Endothelial cell of umbilical vein (primary cell): ENCODE data around the gene CARS1. TPM values are rescaled to one million over a fixed set of nuclear protein-coding genes. Genes with fewer than 3 reads are reported as not detected.

Experiments
- BruUV-seq: library from RNA; stranded (reverse); fragments of 400-500 nt; replicated peaks from 2 replicates; lab custom pipeline; 2021; lab: Mats Ljungman, UMichigan
- CTCF ChIA-PET: fragments of 300-600, 350-600 bp; sonication (Branson Sonifier 250); formaldehyde crosslinking; loops from one replicate; lab custom pipeline; 2021; ENCODE audit warnings: antibody characterized with exemption, inconsistent platforms; lab: Charles Lee
- POLR2A ChIA-PET: fragments of 300-600, 350-600 bp; sonication (Branson Sonifier 250); formaldehyde crosslinking; loops from one replicate; lab custom pipeline; 2021; ENCODE audit warnings: antibody characterized with exemption, inconsistent platforms; lab: Charles Lee
- DNase-seq: peaks from one replicate; pipeline ENCODE4 v3.0.0-alpha.2; 2011; ENCODE audit warnings: low read depth, low spot score
- FAIRE-seq: peaks from 2 replicates; lab custom pipeline; 2011; peaks lifted over from hg19 to GRCh38; lab: Jason Lieb, UNC
- H2AFZ ChIP-seq: 2 replicates; pipeline ENCODE4 v1.6.0; 2012; ENCODE audit warnings: low read depth, low read length, control low read depth, inconsistent platforms
- H3K27ac ChIP-seq: 2 replicates; pipeline ENCODE4 v1.5.1; 2011; ENCODE audit warnings: low read depth, mild to moderate bottlenecking, control low read depth, low read length, moderate library complexity; ENCODE audit not compliant: insufficient read depth
- H3K27me3 ChIP-seq, 2 experiments: 2 replicates each; pipeline versions ENCODE4 v1.6.0 to v1.6.1; 2011; ENCODE audit warnings: low read length in 2 of 2, mixed read lengths in 1 of 2; ENCODE audit not compliant: control insufficient read depth in 2 of 2, insufficient read depth in 2 of 2
- H3K36me3 ChIP-seq, 2 experiments: 2 replicates in 1 of 2; 3 replicates in 1 of 2; pipeline ENCODE4 v1.5.1; 2011; ENCODE audit warnings: low read length in 2 of 2, mild to moderate bottlenecking in 1 of 2, moderate library complexity in 1 of 2; ENCODE audit not compliant: control insufficient read depth in 2 of 2, insufficient read depth in 2 of 2; ENCODE audit errors: extremely low read depth in 1 of 2
- H3K4me1 ChIP-seq: 3 replicates; pipeline ENCODE4 v1.5.1; 2011; ENCODE audit warnings: mild to moderate bottlenecking, low read length; ENCODE audit not compliant: control insufficient read depth, insufficient read depth; ENCODE audit errors: extremely low read depth
- H3K4me2 ChIP-seq: 2 replicates; pipeline ENCODE4 v1.6.1; 2011; ENCODE audit warnings: low read length, control low read depth, mixed read lengths; ENCODE audit not compliant: insufficient read depth
- H3K4me3 ChIP-seq, 3 experiments: fragments of 200-600 bp in 1 of 3; sonication (generic), shearing (Covaris generic) in 1 of 3; replicated peaks in 1 of 3; 2 replicates each; pipeline ENCODE4 v1.5.1; 2011 to 2016; ENCODE audit warnings: control low read depth in 3 of 3, low read length in 3 of 3, mild to moderate bottlenecking in 2 of 3, inconsistent platforms in 1 of 3, low read depth in 1 of 3, moderate library complexity in 1 of 3; ENCODE audit not compliant: insufficient read depth in 1 of 3
- H3K79me2 ChIP-seq: 2 replicates; pipeline ENCODE4 v1.6.0; 2012; ENCODE audit warnings: low read length, inconsistent platforms; ENCODE audit not compliant: control insufficient read depth, insufficient read depth
- H3K9ac ChIP-seq: replicated peaks from 2 replicates; pipeline ENCODE3; 2011; ENCODE audit warnings: low read length, control low read depth; ENCODE audit not compliant: insufficient read depth; ENCODE audit errors: extremely low read depth
- H3K9me1 ChIP-seq: replicated peaks from 3 replicates; pipeline ENCODE4 v1.6.0; 2011; ENCODE audit warnings: mild to moderate bottlenecking, low read length; ENCODE audit not compliant: control insufficient read depth, insufficient read depth; ENCODE audit errors: extremely low read depth
- H3K9me3 ChIP-seq: replicated peaks from 2 replicates; pipeline ENCODE4 v1.5.1; 2012; ENCODE audit warnings: low read length, inconsistent platforms; ENCODE audit not compliant: control insufficient read depth, insufficient read depth
- H4K20me1 ChIP-seq: replicated peaks from 2 replicates; pipeline ENCODE3; 2011; ENCODE audit warnings: mild to moderate bottlenecking, low read length; ENCODE audit not compliant: control insufficient read depth, insufficient read depth; ENCODE audit errors: extremely low read depth
- CTCF ChIP-seq, 2 donors: IDR thresholded peaks; 1 replicate in 1 of 2; 2 replicates in 1 of 2; pipeline ENCODE4 v1.5.1; 2011; ENCODE audit warnings: low read length in 2 of 2, mild to moderate bottlenecking in 2 of 2, moderate library complexity in 2 of 2, control low read depth in 1 of 2, inconsistent platforms in 1 of 2, low read depth in 1 of 2; ENCODE audit not compliant: insufficient read depth in 1 of 2; ENCODE audit errors: extremely low read depth in 1 of 2
- EZH2 ChIP-seq: IDR thresholded peaks from 2 replicates; pipeline ENCODE4 v1.6.1; 2012; ENCODE audit warnings: borderline replicate concordance, low read depth, mild to moderate bottlenecking, moderate library complexity, low read length, inconsistent platforms; ENCODE audit not compliant: severe bottlenecking
- FOS ChIP-seq: IDR thresholded peaks from 2 replicates; pipeline ENCODE4 v1.6.1; 2011; ENCODE audit warnings: mild to moderate bottlenecking, low read length, moderate library complexity, borderline replicate concordance; ENCODE audit not compliant: insufficient read depth
- GATA2 ChIP-seq: IDR thresholded peaks from 2 replicates; pipeline ENCODE4 v1.7.0; 2011; ENCODE audit warnings: low read depth, mild to moderate bottlenecking, moderate library complexity, mixed read lengths, low read length; ENCODE audit not compliant: insufficient read length, insufficient read depth
- JUN ChIP-seq: IDR thresholded peaks from 2 replicates; pipeline ENCODE4 v1.6.1; 2011; ENCODE audit warnings: borderline replicate concordance, low read depth; ENCODE audit not compliant: insufficient read length, insufficient read depth
- MAX ChIP-seq: IDR thresholded peaks from 2 replicates; pipeline ENCODE4 v1.6.1; 2011; ENCODE audit not compliant: insufficient read depth, insufficient read length
- MYC ChIP-seq: IDR thresholded peaks from one replicate; pipeline ENCODE4 v1.6.1; 2011; ENCODE audit warnings: mild to moderate bottlenecking, low read depth, low read length
- POLR2A ChIP-seq: IDR thresholded peaks from 2 replicates; pipeline ENCODE4 v1.6.1; 2012; ENCODE audit warnings: low read depth, mild to moderate bottlenecking, control low read depth, low read length
- POLR2AphosphoS5 ChIP-seq: IDR thresholded peaks from 2 replicates; pipeline ENCODE4 v1.6.1; 2012; ENCODE audit warnings: low read depth, mild to moderate bottlenecking, control low read depth, low read length, moderate library complexity; ENCODE audit not compliant: insufficient read depth
- dilution Hi-C: fragments of 300-500 bp; cut with MboI; formaldehyde crosslinking; loops from one replicate; pipeline ENCODE4 v1.15.0; 2019; ENCODE audit warnings: low sequenced_read_pairs; ENCODE audit not compliant: extremely low pct_ligation_motif_present
- intact Hi-C: fragments of 100-400 bp; cut with micrococcal nuclease; formaldehyde crosslinking; loops from one replicate; pipeline ENCODE4 v1.10.0; 2022
- polyA plus RNA-seq, 4 experiments: library from polyadenylated mRNA; depleted of rRNA in 3 of 4; stranded (reverse) in 3 of 4; unstranded in 1 of 4; fragments of >200 nt; gene quantifications; 2 replicates each; pipeline versions ENCODE4 v1.2.1 to v1.2.3, GENCODE V29; 2011 to 2012; ENCODE audit warnings: missing spikeins in 1 of 4
- total RNA-seq: library from RNA; stranded (reverse); gene quantifications from 2 replicates; pipeline ENCODE4 v1.2.3, GENCODE V29; 2021

CARS1 gene
- total and polyA plus RNA-seq, 2 donors (not counting 3 experiments of a cell fraction or from before 2014, with no cell fraction given) = 43.5 to 66.2 TPM

- no peaks in the 10 kb centered on the region for H3K9me1 ChIP-seq
- H3K4me1 ChIP-seq = peaks cover 4% of the 10 kb centered on the region
- ChIA-PET POLR2A (no interaction called here), CTCF (interaction anchor here (1.0 to 1.9 kb wide), 3 partner anchors 12 to 53 kb away, joined by 3 to 7 read pairs (median 3); no protein-coding TSS in a partner anchor)
- no peak overlapping the region for H2AFZ ChIP-seq
- no TSS peak for BruUV-seq
- FAIRE-seq = no peak
- H3K9me3 ChIP-seq = no peaks in the 10 kb centered on the region
- no peaks in the 10 kb centered on the region for H3K36me3 ChIP-seq
- intact Hi-C loops (no loop called here), dilution Hi-C loops (no loop called here)
- H3K9ac ChIP-seq = no peak overlapping the region
- no peak overlapping the region for H3K4me2 ChIP-seq
- H3K27ac ChIP-seq = no peak overlapping the region
- H3K79me2 ChIP-seq = no peaks in the 10 kb centered on the region
- no peak for DNase-seq
- no peak overlapping the region for H3K4me3 ChIP-seq
- TF ChIP-seq POLR2AphosphoS5 (no peak), JUN (no peak), GATA2 (no peak), MAX (no peak), EZH2 (no peak), CTCF (IDR thresholded peaks at IDR 0.05; ENCODE audit: extremely low read depth in 1 of 2, insufficient read depth in 1 of 2, low read depth in 1 of 2, low read length in 2 of 2) (no peak), POLR2A (no peak), FOS (no peak), MYC (no peak)
- no peaks in the 10 kb centered on the region for H3K27me3 ChIP-seq
- H4K20me1 ChIP-seq = no peaks in the 10 kb centered on the region
These were observed 45.9 kb upstream of the CARS1 start for GRCh38 chr11:3103076-3103475.
